ENCODE measurements around the gene TCF4.

The TCF4 gene

DNA sequence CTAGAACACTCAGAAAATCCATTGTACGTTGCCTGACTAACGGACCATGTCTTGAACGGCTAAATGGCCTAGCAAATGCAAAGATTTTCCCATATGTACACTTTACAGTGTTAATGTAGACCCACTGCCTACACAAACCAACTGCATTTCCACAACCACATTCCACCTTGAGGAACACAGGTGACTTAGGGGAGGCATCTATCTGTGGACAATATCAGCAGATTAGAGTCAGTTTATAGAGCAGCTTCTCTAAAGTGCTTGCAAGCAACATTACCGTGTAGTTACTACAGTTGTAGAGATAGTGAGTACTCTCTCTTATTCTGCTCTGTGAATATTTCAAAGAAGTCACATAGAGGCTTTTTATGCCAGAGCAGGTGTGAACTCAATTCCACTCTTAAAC lies 139.6 kb downstream of the TCF4 start:
- Histone ChIP-seq H3K4me3 (ENCODE audit: low read length, poor library complexity, severe bottlenecking) (no peak overlapping the region), H3K9ac (ENCODE audit: low read depth, low read length, poor library complexity, severe bottlenecking) (no peak overlapping the region), H4K20me1 (ENCODE audit: insufficient read depth, low read length, poor library complexity, severe bottlenecking) (no peaks in the 10 kb centered on the region), H3K4me1 (ENCODE audit: insufficient read depth, low read length, poor library complexity, severe bottlenecking) (no peaks in the 10 kb centered on the region), H3K27me3 (ENCODE audit: insufficient read depth, low read length, poor library complexity, severe bottlenecking) (no peaks in the 10 kb centered on the region), H3K79me2 (ENCODE audit: insufficient read depth, low read length) (peaks cover 12% of the 10 kb centered on the region; the same call in 1 of the 2 replicates), H3K36me3 (ENCODE audit: insufficient read depth, low read length) (no peaks in the 10 kb centered on the region), H3K4me2 (ENCODE audit: low read depth, low read length, poor library complexity, severe bottlenecking) (no peak overlapping the region), H3K9me2 (replicated peaks; ENCODE audit: low read depth, low read length) (no peaks in the 10 kb centered on the region), H3F3A (ENCODE audit: low read depth) (no peaks in the 10 kb centered on the region), H3K9me3 (ENCODE audit: insufficient read depth, low read depth, low read length) (no peaks in the 10 kb centered on the region), H2AFZ (ENCODE audit: low read length) (no peak overlapping the region)
- TF ChIP-seq, protein P1, sequence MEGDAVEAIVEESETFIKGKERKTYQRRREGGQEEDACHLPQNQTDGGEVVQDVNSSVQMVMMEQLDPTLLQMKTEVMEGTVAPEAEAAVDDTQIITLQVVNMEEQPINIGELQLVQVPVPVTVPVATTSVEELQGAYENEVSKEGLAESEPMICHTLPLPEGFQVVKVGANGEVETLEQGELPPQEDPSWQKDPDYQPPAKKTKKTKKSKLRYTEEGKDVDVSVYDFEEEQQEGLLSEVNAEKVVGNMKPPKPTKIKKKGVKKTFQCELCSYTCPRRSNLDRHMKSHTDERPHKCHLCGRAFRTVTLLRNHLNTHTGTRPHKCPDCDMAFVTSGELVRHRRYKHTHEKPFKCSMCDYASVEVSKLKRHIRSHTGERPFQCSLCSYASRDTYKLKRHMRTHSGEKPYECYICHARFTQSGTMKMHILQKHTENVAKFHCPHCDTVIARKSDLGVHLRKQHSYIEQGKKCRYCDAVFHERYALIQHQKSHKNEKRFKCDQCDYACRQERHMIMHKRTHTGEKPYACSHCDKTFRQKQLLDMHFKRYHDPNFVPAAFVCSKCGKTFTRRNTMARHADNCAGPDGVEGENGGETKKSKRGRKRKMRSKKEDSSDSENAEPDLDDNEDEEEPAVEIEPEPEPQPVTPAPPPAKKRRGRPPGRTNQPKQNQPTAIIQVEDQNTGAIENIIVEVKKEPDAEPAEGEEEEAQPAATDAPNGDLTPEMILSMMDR (conservative IDR thresholded peaks at IDR 0.05; ENCODE audit: low read length), result no peak
- no peak for TF ChIP-seq EZH2phosphoT487 (IDR thresholded peaks at IDR 0.05; ENCODE audit: borderline replicate concordance)

DNA sequence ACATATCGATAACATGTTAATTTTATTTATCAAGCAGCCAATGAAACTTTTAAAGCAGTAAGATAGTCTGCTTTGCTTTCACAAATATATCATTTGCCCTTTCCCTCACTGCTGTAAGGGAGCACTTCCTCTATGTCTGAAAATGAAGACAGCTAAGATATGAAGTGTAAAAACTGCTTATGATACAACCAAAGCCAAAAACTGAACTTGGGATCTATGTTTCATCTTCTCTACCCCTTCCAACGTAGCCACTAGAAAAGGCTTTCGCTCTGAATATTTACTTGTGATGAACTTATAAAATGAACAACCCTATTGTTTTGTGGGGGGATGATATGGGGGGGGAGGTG lies 140.3 kb downstream of the TCF4 start:
- no peak for TF ChIP-seq EZH2phosphoT487 (IDR thresholded peaks at IDR 0.05; ENCODE audit: borderline replicate concordance)
- TF ChIP-seq, protein P1 (conservative IDR thresholded peaks at IDR 0.05; ENCODE audit: low read length), result no peak
- Histone ChIP-seq H4K20me1 (ENCODE audit: insufficient read depth, low read length, poor library complexity, severe bottlenecking) (no peaks in the 10 kb centered on the region), H3F3A (ENCODE audit: low read depth) (no peaks in the 10 kb centered on the region), H3K27me3 (ENCODE audit: insufficient read depth, low read length, poor library complexity, severe bottlenecking) (no peaks in the 10 kb centered on the region), H3K4me3 (ENCODE audit: low read length, poor library complexity, severe bottlenecking) (no peak overlapping the region), H3K9me3 (ENCODE audit: insufficient read depth, low read depth, low read length) (no peaks in the 10 kb centered on the region), H3K9ac (ENCODE audit: low read depth, low read length, poor library complexity, severe bottlenecking) (no peak overlapping the region), H2AFZ (ENCODE audit: low read length) (no peak overlapping the region), H3K36me3 (ENCODE audit: insufficient read depth, low read length) (no peaks in the 10 kb centered on the region), H3K79me2 (ENCODE audit: insufficient read depth, low read length) (peaks cover 20% of the 10 kb centered on the region; the same call in 1 of the 2 replicates), H3K4me1 (ENCODE audit: insufficient read depth, low read length, poor library complexity, severe bottlenecking) (no peaks in the 10 kb centered on the region), H3K4me2 (ENCODE audit: low read depth, low read length, poor library complexity, severe bottlenecking) (no peak overlapping the region), H3K9me2 (replicated peaks; ENCODE audit: low read depth, low read length) (no peaks in the 10 kb centered on the region)

DNA sequence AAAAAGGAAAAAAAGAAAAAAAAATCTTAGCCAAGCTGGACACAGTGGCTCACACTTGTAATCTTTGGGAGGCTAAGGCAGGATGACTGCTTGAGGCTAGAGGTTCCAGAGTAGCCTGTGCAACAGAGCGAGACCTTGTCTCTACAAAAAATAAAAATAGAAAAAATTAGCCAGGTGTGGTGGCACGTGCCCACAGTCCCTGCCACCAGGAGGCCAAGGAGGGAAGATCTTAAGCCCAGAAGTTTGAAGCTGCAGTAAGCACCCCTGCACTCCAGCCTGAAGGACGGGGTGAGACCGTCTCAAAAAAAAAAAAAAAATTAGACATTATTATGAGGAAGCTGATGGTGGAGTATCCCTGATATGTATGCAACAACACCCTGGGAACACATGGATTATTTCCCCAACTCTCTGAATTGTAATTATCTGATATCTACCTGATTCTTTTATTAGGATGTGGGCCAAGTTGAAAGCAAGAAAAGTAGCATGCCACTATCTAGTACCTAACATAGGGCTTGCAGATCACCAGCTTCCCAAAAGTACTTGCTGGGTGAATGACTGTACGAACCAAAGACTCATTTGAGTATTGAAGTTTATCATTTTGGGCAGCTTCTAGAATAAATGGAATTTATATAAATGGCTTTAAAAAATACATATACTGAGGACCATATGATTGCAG lies 140.9 kb downstream of the TCF4 start:
- no peaks in the 10 kb centered on the region for H3K27me3 ChIP-seq (ENCODE audit: insufficient read depth, low read length, poor library complexity, severe bottlenecking)
- no peaks in the 10 kb centered on the region for H3K9me2 ChIP-seq (replicated peaks; ENCODE audit: low read depth, low read length)
- H3K9ac ChIP-seq (ENCODE audit: low read depth, low read length, poor library complexity, severe bottlenecking), result no peak overlapping the region
- H3K9me3 ChIP-seq (ENCODE audit: insufficient read depth, low read depth, low read length), result no peaks in the 10 kb centered on the region
- H3F3A ChIP-seq (ENCODE audit: low read depth), result no peaks in the 10 kb centered on the region
- H3K4me1 ChIP-seq (ENCODE audit: insufficient read depth, low read length, poor library complexity, severe bottlenecking), result no peaks in the 10 kb centered on the region
- no peaks in the 10 kb centered on the region for H3K36me3 ChIP-seq (ENCODE audit: insufficient read depth, low read length)
- peaks cover 23% of the 10 kb centered on the region; the same call in 1 of the 2 replicates for H3K79me2 ChIP-seq (ENCODE audit: insufficient read depth, low read length)
- H2AFZ ChIP-seq (ENCODE audit: low read length), result no peak overlapping the region
- no peaks in the 10 kb centered on the region for H4K20me1 ChIP-seq (ENCODE audit: insufficient read depth, low read length, poor library complexity, severe bottlenecking)
- TF ChIP-seq, protein P1 (conservative IDR thresholded peaks at IDR 0.05; ENCODE audit: low read length), result no peak
- TF ChIP-seq EZH2phosphoT487 (IDR thresholded peaks at IDR 0.05; ENCODE audit: borderline replicate concordance), result no peak
- H3K4me2 ChIP-seq (ENCODE audit: low read depth, low read length, poor library complexity, severe bottlenecking), result no peak overlapping the region
- no peak overlapping the region for H3K4me3 ChIP-seq (ENCODE audit: low read length, poor library complexity, severe bottlenecking)

All from Loucy (cell line).